NT2/D1 (cell line): ENCODE measurements around the gene CFAP157.

ENCODE experiments used
- DNase-seq: peaks from one replicate; pipeline ENCODE4 v3.0.0-alpha.2; 2011; ENCODE audit warnings: low read depth, low spot score
- H3K27me3 ChIP-seq: 2 replicates; pipeline ENCODE4 v1.6.0; 2011; ENCODE audit warnings: mild to moderate bottlenecking; ENCODE audit not compliant: insufficient read length, insufficient read depth
- H3K36me3 ChIP-seq: 2 replicates; pipeline ENCODE4 v1.6.1; 2011; ENCODE audit warnings: mild to moderate bottlenecking, low read length, mixed read lengths; ENCODE audit not compliant: insufficient read depth, insufficient read length
- H3K4me1 ChIP-seq: 2 replicates; pipeline ENCODE4 v1.5.1; 2011; ENCODE audit not compliant: insufficient read depth, insufficient read length
- H3K4me3 ChIP-seq: 2 replicates; pipeline ENCODE4 v1.5.1; 2011; ENCODE audit warnings: low read depth; ENCODE audit not compliant: insufficient read length
- H3K9ac ChIP-seq: 2 replicates; pipeline ENCODE4 v1.6.0; 2011; ENCODE audit warnings: low read depth; ENCODE audit not compliant: insufficient read length
- H3K9me3 ChIP-seq: 2 replicates; pipeline ENCODE4 v1.5.1; 2011; ENCODE audit warnings: mild to moderate bottlenecking, low read length; ENCODE audit not compliant: insufficient read depth
- SUZ12 ChIP-seq: IDR thresholded peaks from 2 replicates; pipeline ENCODE4 v1.6.1; 2011; ENCODE audit not compliant: insufficient read length, insufficient read depth; ENCODE audit errors: extremely low read depth
- YY1 ChIP-seq: IDR thresholded peaks from 2 replicates; pipeline ENCODE4 v1.6.1; 2011; ENCODE audit not compliant: insufficient read length, insufficient read depth
- ZNF274 ChIP-seq: IDR thresholded peaks from 2 replicates; pipeline ENCODE4 v1.6.1; 2011; ENCODE audit warnings: mild to moderate bottlenecking, low read depth, low read length

CFAP157 gene

DNA sequence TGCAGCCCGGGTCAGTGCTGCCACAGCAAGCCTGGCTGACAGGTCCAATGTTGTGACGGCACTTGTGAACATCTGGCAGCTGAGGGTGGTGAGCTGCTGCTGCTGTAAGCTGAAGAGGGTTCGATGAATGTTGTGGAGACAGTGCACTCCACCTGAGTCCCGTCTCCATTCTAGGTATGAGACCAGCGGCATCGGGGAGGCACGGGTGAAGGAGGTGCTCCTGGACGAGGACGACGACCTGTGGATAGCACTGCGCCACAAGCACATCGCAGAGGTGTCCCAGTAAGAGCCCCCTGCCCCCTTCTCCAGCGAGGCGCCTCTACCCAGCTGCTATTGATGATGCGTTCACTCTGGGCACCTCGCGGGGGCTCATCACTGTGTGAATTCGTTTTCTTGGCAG, 38.9 kb upstream of the CFAP157 start:
- no peak overlapping the region for H3K9ac ChIP-seq
- H3K4me3 ChIP-seq = no peak overlapping the region
- H3K9me3 ChIP-seq = no peaks in the 10 kb centered on the region
- no peaks in the 10 kb centered on the region for H3K4me1 ChIP-seq
- no peak for DNase-seq
- no peaks in the 10 kb centered on the region for H3K27me3 ChIP-seq
- TF ChIP-seq YY1 (no peak), ZNF274 (no peak), SUZ12 (no peak)
- peaks cover 30% of the 10 kb centered on the region for H3K36me3 ChIP-seq

DNA sequence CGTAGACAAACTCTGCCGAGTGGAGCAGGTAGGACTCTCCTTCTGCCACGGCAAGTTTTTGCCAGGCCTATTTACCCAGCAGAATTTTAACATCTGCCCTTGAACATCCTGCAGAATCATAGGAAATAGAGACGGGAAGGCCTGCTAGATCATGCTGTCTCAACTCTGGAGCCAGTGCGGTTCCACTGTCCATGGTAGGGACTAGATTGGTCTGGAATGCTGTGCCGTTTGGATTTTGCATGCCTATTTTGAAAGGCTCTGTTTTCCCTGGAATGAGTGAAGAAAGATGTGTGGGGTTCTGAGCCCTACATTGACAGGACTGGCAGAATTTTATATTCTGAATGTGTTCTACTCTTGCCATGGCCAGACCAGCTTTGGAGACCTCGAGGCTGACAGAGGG, 33.6 kb upstream of the CFAP157 start:
- H3K9ac ChIP-seq = no peak overlapping the region
- peaks cover 27% of the 10 kb centered on the region for H3K36me3 ChIP-seq
- H3K4me3 ChIP-seq = no peak overlapping the region
- no peaks in the 10 kb centered on the region for H3K9me3 ChIP-seq
- TF ChIP-seq ZNF274 = no peak
- no peaks in the 10 kb centered on the region for H3K4me1 ChIP-seq
- no peaks in the 10 kb centered on the region for H3K27me3 ChIP-seq
- DNase-seq = no peak

DNA sequence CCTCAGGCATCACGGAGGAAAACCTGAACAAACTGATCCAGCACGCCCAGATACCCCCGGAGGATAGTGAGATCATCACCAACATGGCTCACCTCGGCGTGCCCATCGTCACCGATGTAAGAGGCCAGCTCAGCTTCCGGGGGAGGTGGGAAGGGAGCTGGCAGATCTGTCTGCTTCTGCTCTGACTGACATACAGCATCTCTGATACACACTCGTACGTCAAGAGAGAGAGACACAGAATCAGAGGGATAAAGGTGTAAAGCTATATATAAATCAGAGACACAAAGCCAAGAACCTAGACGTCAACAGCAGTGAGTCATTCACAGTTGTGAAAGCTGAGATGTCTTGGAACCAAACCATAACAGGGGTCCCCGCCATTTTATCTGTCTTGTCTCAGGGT, 30.1 kb upstream of the CFAP157 start:
- TF ChIP-seq SUZ12 (no peak), YY1 (no peak), ZNF274 (no peak)
- no peak overlapping the region for H3K9ac ChIP-seq
- no peaks in the 10 kb centered on the region for H3K9me3 ChIP-seq
- H3K4me3 ChIP-seq = no peak overlapping the region
- H3K4me1 ChIP-seq = no peaks in the 10 kb centered on the region
- no peaks in the 10 kb centered on the region for H3K27me3 ChIP-seq
- no peak for DNase-seq
- peaks cover 47% of the 10 kb centered on the region for H3K36me3 ChIP-seq

DNA sequence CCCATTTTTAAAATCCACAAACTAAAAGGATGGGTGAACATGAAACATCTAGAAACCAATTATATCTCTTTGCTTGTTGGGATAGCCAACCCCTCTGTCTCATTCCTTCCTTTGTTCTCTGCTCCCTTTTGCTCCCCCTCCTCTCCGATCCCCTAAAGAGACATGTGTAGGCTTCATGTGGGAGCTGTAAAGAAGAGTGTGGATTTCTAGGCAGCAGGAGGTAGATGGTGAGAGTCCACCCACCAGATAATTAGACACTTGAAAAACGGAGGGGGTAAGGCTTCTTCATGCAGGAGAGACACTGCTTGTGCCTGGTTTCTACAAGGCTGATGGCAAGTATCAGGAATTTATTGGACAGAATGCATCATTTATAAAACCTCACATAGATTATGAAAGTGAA, 27.3 kb upstream of the CFAP157 start:
- no peaks in the 10 kb centered on the region for H3K9me3 ChIP-seq
- H3K4me3 ChIP-seq = no peak overlapping the region
- peaks cover 58% of the 10 kb centered on the region for H3K36me3 ChIP-seq
- H3K27me3 ChIP-seq = no peaks in the 10 kb centered on the region
- TF ChIP-seq SUZ12 (no peak), YY1 (no peak), ZNF274 (no peak)
- H3K4me1 ChIP-seq = peaks cover 6% of the 10 kb centered on the region
- H3K9ac ChIP-seq = no peak overlapping the region
- DNase-seq = no peak

DNA sequence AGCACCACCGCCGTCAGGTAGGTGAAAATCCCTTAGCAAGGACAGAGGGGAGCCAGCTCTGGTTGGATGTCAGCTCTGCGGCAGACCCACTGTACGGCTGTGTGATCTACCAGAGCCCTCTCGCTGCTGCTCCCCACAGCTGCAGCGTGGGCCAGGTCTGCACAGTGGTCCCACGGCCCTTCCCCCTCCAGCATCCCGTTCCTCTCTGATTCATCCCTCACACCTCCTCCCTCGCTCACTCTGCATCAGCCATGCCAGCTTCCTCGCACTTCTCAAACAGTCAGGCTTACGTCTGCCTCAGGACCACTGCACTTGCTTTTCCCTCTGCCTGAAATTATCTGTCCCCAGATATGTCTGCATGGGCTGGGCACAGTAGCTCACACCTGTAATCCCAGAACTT, 26.6 kb upstream of the CFAP157 start:
- DNase-seq = no peak
- H3K36me3 ChIP-seq = peaks cover 58% of the 10 kb centered on the region
- H3K4me3 ChIP-seq = no peak overlapping the region
- no peak overlapping the region for H3K9ac ChIP-seq
- H3K4me1 ChIP-seq = peaks cover 12% of the 10 kb centered on the region
- no peaks in the 10 kb centered on the region for H3K27me3 ChIP-seq
- TF ChIP-seq SUZ12 (no peak), ZNF274 (no peak), YY1 (no peak)
- H3K9me3 ChIP-seq = no peaks in the 10 kb centered on the region

DNA sequence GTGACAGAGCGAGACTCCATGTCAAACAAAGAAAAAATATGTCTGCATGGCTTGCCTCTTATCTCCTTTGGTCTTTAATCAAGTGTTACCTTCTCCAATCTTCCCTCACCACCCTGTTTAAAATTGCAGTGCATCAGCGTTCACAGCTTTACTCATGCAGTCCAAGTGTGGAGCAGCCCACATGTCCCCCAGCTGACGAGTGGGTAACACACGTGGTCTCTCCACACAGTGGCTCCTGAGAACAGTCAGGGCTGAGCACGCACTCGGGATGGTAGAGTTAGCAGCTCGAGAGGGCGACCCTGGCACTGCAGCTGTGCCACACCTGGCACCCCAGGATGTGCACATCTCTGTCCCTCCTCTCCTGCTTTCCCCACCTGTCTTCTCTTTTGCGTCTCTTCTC, 25.9 kb upstream of the CFAP157 start:
- no peak for TF ChIP-seq SUZ12
- no peak for TF ChIP-seq YY1
- no peak for TF ChIP-seq ZNF274
- Histone ChIP-seq H3K9ac (no peak overlapping the region), H3K4me1 (peaks cover 12% of the 10 kb centered on the region), H3K36me3 (peaks cover 54% of the 10 kb centered on the region), H3K27me3 (no peaks in the 10 kb centered on the region), H3K9me3 (no peaks in the 10 kb centered on the region), H3K4me3 (no peak overlapping the region)
- no peak for DNase-seq

DNA sequence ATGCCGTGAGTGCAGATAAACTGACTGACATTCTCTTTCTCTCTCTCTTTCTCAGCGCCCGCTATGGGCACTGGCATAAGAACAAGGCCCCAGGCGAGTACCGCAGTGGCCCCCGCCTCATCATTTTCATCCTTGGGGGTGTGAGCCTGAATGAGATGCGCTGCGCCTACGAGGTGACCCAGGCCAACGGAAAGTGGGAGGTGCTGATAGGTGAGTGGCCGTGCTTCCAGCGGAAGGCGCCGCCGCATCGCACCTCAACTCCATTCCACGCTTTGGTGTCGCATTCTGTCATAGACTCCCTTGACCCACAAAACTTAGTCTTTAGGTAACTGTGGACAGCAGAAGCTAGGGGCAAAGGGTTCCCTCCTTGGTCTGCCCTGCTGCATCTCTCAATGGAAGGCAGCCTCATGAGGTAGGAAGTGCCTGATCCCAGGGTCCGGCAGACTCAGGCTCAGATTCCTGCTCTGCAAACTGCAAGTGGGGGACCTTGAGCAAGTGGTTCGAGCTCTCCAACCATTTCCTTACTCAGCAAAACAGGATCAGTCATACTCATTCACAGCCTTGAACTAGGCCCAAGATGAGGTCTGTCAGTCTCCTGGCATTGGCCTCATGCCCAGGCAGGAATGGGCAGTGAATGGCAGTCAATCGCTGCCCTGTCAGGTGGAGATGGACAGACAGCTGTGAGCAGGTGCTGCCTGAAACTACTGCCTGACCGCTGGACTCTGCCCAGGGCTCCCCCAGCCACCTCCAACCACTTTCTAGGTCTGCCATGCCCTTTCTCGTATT, 24.2 kb upstream of the CFAP157 start:
- H3K9ac ChIP-seq = no peak overlapping the region
- DNase-seq = no peak
- peaks cover 43% of the 10 kb centered on the region for H3K36me3 ChIP-seq
- no peak overlapping the region for H3K4me3 ChIP-seq
- no peak for TF ChIP-seq SUZ12
- no peak for TF ChIP-seq ZNF274
- TF ChIP-seq YY1 = no peak
- no peaks in the 10 kb centered on the region for H3K27me3 ChIP-seq
- no peaks in the 10 kb centered on the region for H3K9me3 ChIP-seq
- peaks cover 16% of the 10 kb centered on the region for H3K4me1 ChIP-seq

DNA sequence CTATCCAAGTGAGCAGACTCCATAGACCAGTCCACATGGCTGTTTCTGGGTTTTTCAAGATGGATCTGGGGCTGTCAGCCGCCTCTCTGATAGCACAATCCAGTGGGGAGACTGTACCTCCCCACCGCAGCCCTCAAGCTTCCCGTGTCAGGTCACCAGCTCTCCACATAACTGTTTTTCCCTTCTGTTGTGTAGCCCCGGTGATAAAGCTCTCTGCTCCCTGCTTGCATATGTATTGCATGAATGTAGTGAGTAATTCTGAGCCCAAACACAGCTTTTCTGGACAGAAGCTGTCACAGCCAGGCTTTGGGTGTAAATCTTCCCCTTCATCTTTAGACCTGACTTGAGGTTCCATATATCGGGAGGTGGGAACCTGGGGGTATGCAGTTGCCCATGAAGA, 23.1 kb upstream of the CFAP157 start:
- H3K4me1 ChIP-seq = peaks cover 16% of the 10 kb centered on the region
- TF ChIP-seq ZNF274 (no peak), SUZ12 (no peak), YY1 (no peak)
- H3K4me3 ChIP-seq = no peak overlapping the region
- H3K9ac ChIP-seq = no peak overlapping the region
- peaks cover 39% of the 10 kb centered on the region for H3K36me3 ChIP-seq
- H3K9me3 ChIP-seq = no peaks in the 10 kb centered on the region
- H3K27me3 ChIP-seq = no peaks in the 10 kb centered on the region
- no peak for DNase-seq
